Measurements from ENCODE around the gene GTF3A. TPM values are rescaled to one million over a fixed set of nuclear protein-coding genes. Genes with fewer than 3 reads are reported as not detected.

GTF3A gene
- total and polyA plus RNA-seq, 9 of the 15 experiments (the other 6 are each of a cell fraction or from before 2014, with no cell fraction given): 47.5 to 303 (median 174) TPM

DNA sequence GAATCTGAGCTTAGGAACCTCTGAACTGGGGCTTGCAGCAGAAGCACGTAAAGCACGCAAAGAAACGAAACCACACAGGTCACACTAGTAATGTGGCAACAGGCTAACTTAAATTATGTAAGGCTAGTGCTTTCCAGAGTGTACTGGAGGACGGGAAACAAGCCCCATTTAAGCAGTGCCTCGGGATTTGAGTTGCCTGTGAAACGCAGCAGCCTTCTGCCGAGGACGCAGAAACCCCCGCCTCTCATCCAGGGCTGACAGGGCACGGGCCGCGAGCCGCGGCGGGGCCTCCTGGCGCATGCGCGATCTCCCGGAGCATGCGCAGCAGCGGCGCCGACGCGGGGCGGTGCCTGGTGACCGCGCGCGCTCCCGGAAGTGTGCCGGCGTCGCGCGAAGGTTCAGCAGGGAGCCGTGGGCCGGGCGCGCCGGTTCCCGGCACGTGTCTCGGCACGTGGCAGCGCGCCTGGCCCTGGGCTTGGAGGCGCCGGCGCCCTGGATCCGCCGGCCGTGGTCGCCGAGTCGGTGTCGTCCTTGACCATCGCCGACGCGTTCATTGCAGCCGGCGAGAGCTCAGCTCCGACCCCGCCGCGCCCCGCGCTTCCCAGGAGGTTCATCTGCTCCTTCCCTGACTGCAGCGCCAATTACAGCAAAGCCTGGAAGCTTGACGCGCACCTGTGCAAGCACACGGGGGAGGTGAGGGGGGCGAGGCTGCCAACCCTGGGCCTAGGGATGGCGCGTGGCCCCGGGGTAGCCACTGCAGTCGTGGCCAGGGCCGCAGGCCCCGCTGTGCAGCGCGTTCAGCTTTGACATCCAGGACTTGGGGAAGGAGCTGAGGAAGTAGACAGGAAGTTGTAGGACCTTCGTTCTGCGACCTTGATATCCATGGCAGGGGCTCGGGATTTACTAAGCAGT, at the start of gene GTF3A (continued):
- TF ChIP-seq, protein P1, sequence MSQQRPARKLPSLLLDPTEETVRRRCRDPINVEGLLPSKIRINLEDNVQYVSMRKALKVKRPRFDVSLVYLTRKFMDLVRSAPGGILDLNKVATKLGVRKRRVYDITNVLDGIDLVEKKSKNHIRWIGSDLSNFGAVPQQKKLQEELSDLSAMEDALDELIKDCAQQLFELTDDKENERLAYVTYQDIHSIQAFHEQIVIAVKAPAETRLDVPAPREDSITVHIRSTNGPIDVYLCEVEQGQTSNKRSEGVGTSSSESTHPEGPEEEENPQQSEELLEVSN (IDR thresholded peaks at IDR 0.05; ENCODE audit: borderline replicate concordance in 1 of 2, extremely low read depth in 1 of 2, insufficient read depth in 1 of 2, insufficient read length in 1 of 2, low read depth in 1 of 2, low read length in 1 of 2, poor library complexity in 1 of 2, severe bottlenecking in 1 of 2): peak; percentile 96 to 99
- TF ChIP-seq SMARCA4 (IDR thresholded peaks at IDR 0.05): no peak
- no peak for TF ChIP-seq ZNF717 (CRISPR knock-in tag; IDR thresholded peaks at IDR 0.05)
- no peak for TF ChIP-seq YBX1 (IDR thresholded peaks at IDR 0.05)
- TF ChIP-seq CTCF (IDR thresholded peaks at IDR 0.05 in 2 of 3, conservative IDR thresholded peaks at IDR 0.05 in 1 of 3; ENCODE audit: insufficient read depth in 2 of 3, low read depth in 1 of 3, low read length in 3 of 3): no peak
- TF ChIP-seq, protein P2, sequence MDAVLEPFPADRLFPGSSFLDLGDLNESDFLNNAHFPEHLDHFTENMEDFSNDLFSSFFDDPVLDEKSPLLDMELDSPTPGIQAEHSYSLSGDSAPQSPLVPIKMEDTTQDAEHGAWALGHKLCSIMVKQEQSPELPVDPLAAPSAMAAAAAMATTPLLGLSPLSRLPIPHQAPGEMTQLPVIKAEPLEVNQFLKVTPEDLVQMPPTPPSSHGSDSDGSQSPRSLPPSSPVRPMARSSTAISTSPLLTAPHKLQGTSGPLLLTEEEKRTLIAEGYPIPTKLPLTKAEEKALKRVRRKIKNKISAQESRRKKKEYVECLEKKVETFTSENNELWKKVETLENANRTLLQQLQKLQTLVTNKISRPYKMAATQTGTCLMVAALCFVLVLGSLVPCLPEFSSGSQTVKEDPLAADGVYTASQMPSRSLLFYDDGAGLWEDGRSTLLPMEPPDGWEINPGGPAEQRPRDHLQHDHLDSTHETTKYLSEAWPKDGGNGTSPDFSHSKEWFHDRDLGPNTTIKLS (IDR thresholded peaks at IDR 0.05; ENCODE audit: borderline replicate concordance, low read depth): peak; percentile 83
- TF ChIP-seq CREB1 (IDR thresholded peaks at IDR 0.05): no peak
- TF ChIP-seq CREB1 (CRISPR knock-in tag; IDR thresholded peaks at IDR 0.05): peak; percentile 48; the same call in 1 of the 2 replicates
- TF ChIP-seq PPARD (CRISPR knock-in tag; IDR thresholded peaks at IDR 0.05): no peak
- TF ChIP-seq, protein P3, sequence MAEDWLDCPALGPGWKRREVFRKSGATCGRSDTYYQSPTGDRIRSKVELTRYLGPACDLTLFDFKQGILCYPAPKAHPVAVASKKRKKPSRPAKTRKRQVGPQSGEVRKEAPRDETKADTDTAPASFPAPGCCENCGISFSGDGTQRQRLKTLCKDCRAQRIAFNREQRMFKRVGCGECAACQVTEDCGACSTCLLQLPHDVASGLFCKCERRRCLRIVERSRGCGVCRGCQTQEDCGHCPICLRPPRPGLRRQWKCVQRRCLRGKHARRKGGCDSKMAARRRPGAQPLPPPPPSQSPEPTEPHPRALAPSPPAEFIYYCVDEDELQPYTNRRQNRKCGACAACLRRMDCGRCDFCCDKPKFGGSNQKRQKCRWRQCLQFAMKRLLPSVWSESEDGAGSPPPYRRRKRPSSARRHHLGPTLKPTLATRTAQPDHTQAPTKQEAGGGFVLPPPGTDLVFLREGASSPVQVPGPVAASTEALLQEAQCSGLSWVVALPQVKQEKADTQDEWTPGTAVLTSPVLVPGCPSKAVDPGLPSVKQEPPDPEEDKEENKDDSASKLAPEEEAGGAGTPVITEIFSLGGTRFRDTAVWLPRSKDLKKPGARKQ (CRISPR knock-in tag; IDR thresholded peaks at IDR 0.05): no peak
- TF ChIP-seq, protein P4, sequence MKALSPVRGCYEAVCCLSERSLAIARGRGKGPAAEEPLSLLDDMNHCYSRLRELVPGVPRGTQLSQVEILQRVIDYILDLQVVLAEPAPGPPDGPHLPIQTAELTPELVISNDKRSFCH (CRISPR knock-in tag; IDR thresholded peaks at IDR 0.05): no peak
- TF ChIP-seq, protein P4 (tag; IDR thresholded peaks at IDR 0.05): 0 out of 2 replicates have a peak, but pooled peaks have one; percentile 28
- 0 out of 2 replicates have a peak, but pooled peaks have one; percentile 25 for TF ChIP-seq ZNF12 (CRISPR knock-in tag; IDR thresholded peaks at IDR 0.05)
- no peak for TF ChIP-seq GABPB2 (CRISPR knock-in tag; conservative IDR thresholded peaks at IDR 0.05)
- no peak for TF ChIP-seq RBM34 (IDR thresholded peaks at IDR 0.05; ENCODE audit: borderline replicate concordance, insufficient read depth, low read length)
- TF ChIP-seq PKNOX1 (IDR thresholded peaks at IDR 0.05): peak; percentile 37; the same call in 1 of the 2 replicates
- TF ChIP-seq, protein P5, sequence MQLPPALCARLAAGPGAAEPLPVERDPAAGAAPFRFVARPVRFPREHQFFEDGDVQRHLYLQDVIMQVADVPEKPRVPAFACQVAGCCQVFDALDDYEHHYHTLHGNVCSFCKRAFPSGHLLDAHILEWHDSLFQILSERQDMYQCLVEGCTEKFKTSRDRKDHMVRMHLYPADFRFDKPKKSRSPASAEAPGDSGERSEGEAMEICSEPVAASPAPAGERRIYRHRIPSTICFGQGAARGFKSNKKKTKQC (CRISPR knock-in tag; IDR thresholded peaks at IDR 0.05): peak; percentile 54; the same call in 1 of the 2 replicates
- TF ChIP-seq SIN3B (IDR thresholded peaks at IDR 0.05; ENCODE audit: low read depth): peak; percentile 54; the same call in 1 of the 2 replicates

Measured in K562 (cell line).